Activated CD4-positive, alpha-beta T cell treated with anti-CD3 and anti-CD28 coated beads for 48 hours (primary cell): Measurements from ENCODE around the gene GLRA2.
A peak's percentile ranks its signal among the peaks of the same experiment; 100 is the strongest.
"Not testable (repeated sequence)": the region's sequence is repeated elsewhere in the genome, so short reads cannot be mapped to it uniquely, and the experiment has no call there.

ENCODE experiments used
- DNase-seq: peaks from one replicate; pipeline ENCODE4 v3.0.0-alpha.2; 2020

GLRA2 gene

GRCh38 chrX:14594521-14594920 lies 65.2 kb downstream of the GLRA2 start:
- no peak for DNase-seq

- DNase-seq, result no peak
Observed at GRCh38 chrX:14598330-14598729, 69.0 kb downstream of the GLRA2 start.

GRCh38 chrX:14607446-14607985 lies 78.2 kb downstream of the GLRA2 start:
- DNase-seq, result no peak

GRCh38 chrX:14612450-14612849 lies 83.1 kb downstream of the GLRA2 start:
- not testable (repeated sequence) for DNase-seq

- DNase-seq, result no peak
Observed at GRCh38 chrX:14616301-14616700, 87.0 kb downstream of the GLRA2 start.

- DNase-seq, result no peak
Observed at GRCh38 chrX:14616836-14617235, 87.5 kb downstream of the GLRA2 start.

GRCh38 chrX:14618177-14618965 lies 89.0 kb downstream of the GLRA2 start:
- DNase-seq, result no peak

- DNase-seq, result no peak
Observed at GRCh38 chrX:14630733-14631132, 101.4 kb downstream of the GLRA2 start.

- no peak for DNase-seq
Observed at GRCh38 chrX:14641681-14642655, 112.6 kb downstream of the GLRA2 start.

- no peak for DNase-seq
Observed at GRCh38 chrX:14660970-14661369, 131.6 kb downstream of the GLRA2 start.

- no peak for DNase-seq
Observed at GRCh38 chrX:14670819-14671218, 141.5 kb downstream of the GLRA2 start.

- DNase-seq, result no peak
Observed at GRCh38 chrX:14672611-14673172, 143.4 kb downstream of the GLRA2 start.

- DNase-seq, result no peak
Observed at GRCh38 chrX:14673236-14673635, 143.9 kb downstream of the GLRA2 start.

GRCh38 chrX:14673764-14674163 lies 144.4 kb downstream of the GLRA2 start:
- DNase-seq, result peak; percentile 18

GRCh38 chrX:14675500-14675899 lies 146.2 kb downstream of the GLRA2 start:
- no peak for DNase-seq

GRCh38 chrX:14676431-14676830 lies 147.1 kb downstream of the GLRA2 start:
- no peak for DNase-seq

- not testable (repeated sequence) for DNase-seq
Observed at GRCh38 chrX:14688331-14688730, 159.0 kb downstream of the GLRA2 start.

GRCh38 chrX:14690553-14690952 lies 161.2 kb downstream of the GLRA2 start:
- no peak for DNase-seq

GRCh38 chrX:14694611-14695010 lies 165.3 kb downstream of the GLRA2 start:
- no peak for DNase-seq

- DNase-seq, result peak; percentile 43
Observed at GRCh38 chrX:14697451-14697850, 168.1 kb downstream of the GLRA2 start.

- DNase-seq, result no peak
Observed at GRCh38 chrX:14698790-14699189, 169.5 kb downstream of the GLRA2 start.

GRCh38 chrX:14700982-14701381 lies 171.6 kb downstream of the GLRA2 start:
- DNase-seq, result no peak

- no peak for DNase-seq
Observed at GRCh38 chrX:14702145-14702544, 172.8 kb downstream of the GLRA2 start.
